DOHH2 (cell line): Measurements from ENCODE around the gene C2orf74.

Experiments
- EZH2phosphoT487 ChIP-seq: fragments of 200-600 bp; sonication (generic); IDR thresholded peaks from 2 replicates; pipeline ENCODE4 v1.6.1; 2017; ENCODE audit warnings: borderline replicate concordance, mild to moderate bottlenecking, antibody characterized with exemption, low read length, moderate library complexity, mixed read lengths
- TF ChIP-seq, protein P1 (sequence below): fragments of 200-600 bp; sonication (generic); IDR thresholded peaks from one replicate; pipeline ENCODE4 v1.5.1; 2014; ENCODE audit warnings: antibody characterized with exemption, mild to moderate bottlenecking, low read depth, low read length; ENCODE audit not compliant: poor library complexity, severe bottlenecking

DNA sequence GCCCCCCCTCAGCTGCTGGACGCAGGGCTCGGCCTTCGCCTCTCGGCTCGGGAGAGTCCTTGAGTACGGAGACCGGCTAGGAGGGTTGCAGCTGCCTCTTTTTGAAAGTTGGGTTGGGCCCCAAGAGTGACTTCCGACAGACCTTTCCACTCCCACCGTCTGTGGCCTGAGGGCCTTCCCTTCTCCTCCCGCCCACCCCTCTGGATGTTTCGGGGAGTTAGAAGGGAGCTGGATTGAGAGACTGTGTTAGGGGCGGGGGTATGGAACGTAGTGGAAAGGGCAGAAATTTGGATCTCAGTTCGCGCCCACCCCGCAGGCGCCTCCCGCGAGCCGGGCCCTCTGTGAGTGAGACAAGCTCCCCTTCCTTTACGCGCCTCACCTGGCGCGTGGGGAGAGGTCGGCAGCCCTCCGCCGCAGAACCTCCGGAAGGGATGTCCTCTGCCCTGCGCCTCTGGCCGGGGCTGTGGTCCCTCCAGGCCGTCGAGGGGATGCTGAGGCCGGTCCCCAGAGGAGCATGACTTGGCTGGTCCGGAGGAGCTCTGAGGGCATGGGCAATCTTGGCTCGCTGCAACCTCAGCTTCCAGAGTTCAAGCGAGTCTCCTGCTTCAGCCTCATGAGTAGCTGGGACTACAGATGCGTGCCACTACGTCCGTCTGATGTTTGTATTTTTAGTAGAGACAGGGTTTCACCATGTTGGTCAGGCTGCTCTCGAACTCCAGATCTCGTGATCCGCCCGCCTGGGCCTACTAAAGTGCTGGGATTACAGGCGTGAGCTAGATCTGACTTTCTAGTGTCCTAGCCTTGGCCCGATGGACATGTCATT lies 15.9 kb downstream of the C2orf74 start:
- TF ChIP-seq EZH2phosphoT487 = no peak
- TF ChIP-seq, protein P1, sequence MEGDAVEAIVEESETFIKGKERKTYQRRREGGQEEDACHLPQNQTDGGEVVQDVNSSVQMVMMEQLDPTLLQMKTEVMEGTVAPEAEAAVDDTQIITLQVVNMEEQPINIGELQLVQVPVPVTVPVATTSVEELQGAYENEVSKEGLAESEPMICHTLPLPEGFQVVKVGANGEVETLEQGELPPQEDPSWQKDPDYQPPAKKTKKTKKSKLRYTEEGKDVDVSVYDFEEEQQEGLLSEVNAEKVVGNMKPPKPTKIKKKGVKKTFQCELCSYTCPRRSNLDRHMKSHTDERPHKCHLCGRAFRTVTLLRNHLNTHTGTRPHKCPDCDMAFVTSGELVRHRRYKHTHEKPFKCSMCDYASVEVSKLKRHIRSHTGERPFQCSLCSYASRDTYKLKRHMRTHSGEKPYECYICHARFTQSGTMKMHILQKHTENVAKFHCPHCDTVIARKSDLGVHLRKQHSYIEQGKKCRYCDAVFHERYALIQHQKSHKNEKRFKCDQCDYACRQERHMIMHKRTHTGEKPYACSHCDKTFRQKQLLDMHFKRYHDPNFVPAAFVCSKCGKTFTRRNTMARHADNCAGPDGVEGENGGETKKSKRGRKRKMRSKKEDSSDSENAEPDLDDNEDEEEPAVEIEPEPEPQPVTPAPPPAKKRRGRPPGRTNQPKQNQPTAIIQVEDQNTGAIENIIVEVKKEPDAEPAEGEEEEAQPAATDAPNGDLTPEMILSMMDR = no peak
